ENCODE results near the gene TBC1D7.

GRCh38 chr6:13360671-13361540 lies 32.6 kb upstream of the TBC1D7 start:
- TF ChIP-seq GATA3 (IDR thresholded peaks at IDR 0.05; ENCODE audit: low read depth, low read length) (no peak), GATA2 (IDR thresholded peaks at IDR 0.05; ENCODE audit: low read depth, low read length) (no peak)
